Right lobe of liver (tissue), 4 donors: ENCODE measurements around the gene DIP2C.

Experiments
- POLR2A ChIP-seq: fragments of 450-650 bp; IDR thresholded peaks from one replicate; pipeline ENCODE4 v1.6.1; 2017; ENCODE audit warnings: antibody characterized with exemption, mild to moderate bottlenecking
- TF ChIP-seq, protein P1 (sequence below), 4 donors: fragments of 200-600 bp in 3 of 4; fragments of 450-650 bp in 1 of 4; IDR thresholded peaks; one replicate each; pipeline versions ENCODE4 v1.5.1 to v1.8.0; 2016 to 2022; ENCODE audit warnings: antibody characterized with exemption in 4 of 4, mild to moderate bottlenecking in 2 of 4
- donor health status: DM: no; HTN: no; CAD: no.
- donor health status: DM: no; HTN: no; CAD: no.
- donor health status: DM: no; HTN: yes; CAD: no.

DNA sequence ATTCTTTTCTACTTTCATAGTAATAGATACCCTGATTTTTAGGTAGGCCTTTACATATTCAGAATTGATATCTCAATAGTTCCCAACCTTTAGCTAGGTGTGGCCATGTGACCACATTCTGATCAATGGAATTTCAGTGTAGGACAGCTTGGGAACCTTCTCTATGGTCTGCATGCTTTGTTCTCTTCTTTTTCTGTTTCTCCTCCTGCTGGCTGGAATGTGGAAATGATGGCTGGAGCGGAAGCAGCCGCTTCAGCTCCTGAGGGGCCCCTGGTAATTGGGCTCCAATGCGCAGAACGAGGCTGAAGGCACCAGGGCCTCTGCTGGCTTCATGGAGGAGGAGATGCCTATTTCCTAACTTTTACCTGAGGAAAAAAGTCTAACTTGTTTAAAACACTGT lies 401.7 kb downstream of the DIP2C start:
- TF ChIP-seq, protein P1, sequence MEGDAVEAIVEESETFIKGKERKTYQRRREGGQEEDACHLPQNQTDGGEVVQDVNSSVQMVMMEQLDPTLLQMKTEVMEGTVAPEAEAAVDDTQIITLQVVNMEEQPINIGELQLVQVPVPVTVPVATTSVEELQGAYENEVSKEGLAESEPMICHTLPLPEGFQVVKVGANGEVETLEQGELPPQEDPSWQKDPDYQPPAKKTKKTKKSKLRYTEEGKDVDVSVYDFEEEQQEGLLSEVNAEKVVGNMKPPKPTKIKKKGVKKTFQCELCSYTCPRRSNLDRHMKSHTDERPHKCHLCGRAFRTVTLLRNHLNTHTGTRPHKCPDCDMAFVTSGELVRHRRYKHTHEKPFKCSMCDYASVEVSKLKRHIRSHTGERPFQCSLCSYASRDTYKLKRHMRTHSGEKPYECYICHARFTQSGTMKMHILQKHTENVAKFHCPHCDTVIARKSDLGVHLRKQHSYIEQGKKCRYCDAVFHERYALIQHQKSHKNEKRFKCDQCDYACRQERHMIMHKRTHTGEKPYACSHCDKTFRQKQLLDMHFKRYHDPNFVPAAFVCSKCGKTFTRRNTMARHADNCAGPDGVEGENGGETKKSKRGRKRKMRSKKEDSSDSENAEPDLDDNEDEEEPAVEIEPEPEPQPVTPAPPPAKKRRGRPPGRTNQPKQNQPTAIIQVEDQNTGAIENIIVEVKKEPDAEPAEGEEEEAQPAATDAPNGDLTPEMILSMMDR (IDR thresholded peaks at IDR 0.05), result no peak
- no peak for TF ChIP-seq POLR2A
